Stimulated activated CD8-positive, alpha-beta memory T cell treated with anti-CD3 and anti-CD28 coated beads, Interleukin-4, amount 100 ng/mL, for 48 hours (primary cell): Measurements from ENCODE around the gene TMEM97.

Experiments
- DNase-seq: peaks from one replicate; pipeline ENCODE4 v3.0.0-alpha.2; 2020

The TMEM97 gene

GRCh38 chr17:28367641-28368305, 48.8 kb downstream of the TMEM97 start:
- DNase-seq: no peak

GRCh38 chr17:28368306-28368831, 49.4 kb downstream of the TMEM97 start:
- DNase-seq: no peak

GRCh38 chr17:28368915-28369683, 50.1 kb downstream of the TMEM97 start:
- no peak for DNase-seq

- DNase-seq: no peak
Measured at GRCh38 chr17:28369684-28370034, 50.7 kb downstream of the TMEM97 start.

GRCh38 chr17:28370035-28370743, 51.2 kb downstream of the TMEM97 start, which contains the start of gene VTN:
Gene VTN (minus strand): TSS chr17:28370307. CDS start chr17:28370203, 104 bp downstream.
- no peak for DNase-seq

GRCh38 chr17:28370744-28371103, 51.7 kb downstream of the TMEM97 start:
- DNase-seq: no peak

GRCh38 chr17:28371245-28372202, 52.5 kb downstream of the TMEM97 start, which contains the start of gene SARM1:
Gene SARM1 (plus strand): TSS chr17:28371694. CDS start chr17:28372033, 339 bp downstream.
- peak; percentile 94 for DNase-seq

- peak; percentile 57 for DNase-seq
Measured at GRCh38 chr17:28372203-28372944, 53.4 kb downstream of the TMEM97 start.

- no peak for DNase-seq
Measured at GRCh38 chr17:28372945-28373274, 53.9 kb downstream of the TMEM97 start.
